Heart left ventricle (tissue), 16 donors: ENCODE data around the gene KSR2. TPM values are rescaled to one million over a fixed set of nuclear protein-coding genes. Genes with fewer than 3 reads are reported as not detected.

Source experiments
- ATAC-seq, 4 donors: fragments of 200-7000 bp; cut with Tn5 transposase; one replicate each; pipeline ENCODE4 v1.9.1; 2020 to 2022; ENCODE audit warnings: moderate library complexity in 4 of 4, mild to moderate bottlenecking in 3 of 4, moderate number of reproducible peaks in 1 of 4
- DNase-seq, 5 donors: peaks; one replicate each; pipeline ENCODE4 v3.0.0-alpha.2; 2020
- H3K27ac ChIP-seq, 12 donors: fragments of 200-600 bp; sonication (generic) in 4 of 12; one replicate each; pipeline versions ENCODE4 v1.5.0 to v1.8.0; 2016 to 2022; ENCODE audit warnings: mild to moderate bottlenecking in 2 of 12
- H3K27me3 ChIP-seq, 9 donors: fragments of 200-600 bp; sonication (generic) in 2 of 9; one replicate each; pipeline versions ENCODE4 v1.5.1 to v1.8.0; 2016 to 2022; ENCODE audit warnings: mild to moderate bottlenecking in 3 of 9
- H3K36me3 ChIP-seq, 9 donors: fragments of 200-600 bp; sonication (generic) in 2 of 9; one replicate each; pipeline versions ENCODE4 v1.5.0 to v1.8.0; 2018 to 2022; ENCODE audit warnings: mild to moderate bottlenecking in 2 of 9
- H3K4me1 ChIP-seq, 12 donors: fragments of 200-600 bp; sonication (generic) in 4 of 12; one replicate each; pipeline versions ENCODE4 v1.5.0 to v1.8.0; 2016 to 2022; ENCODE audit warnings: mild to moderate bottlenecking in 3 of 12
- H3K4me3 ChIP-seq, 12 donors: fragments of 200-600 bp; sonication (generic) in 4 of 12; one replicate each; pipeline versions ENCODE4 v1.5.0 to v1.8.0; 2017 to 2022; ENCODE audit warnings: mild to moderate bottlenecking in 9 of 12, moderate library complexity in 4 of 12
- H3K9me3 ChIP-seq, 12 donors: fragments of 200-600 bp; sonication (generic) in 4 of 12; one replicate each; pipeline versions ENCODE4 v1.5.0 to v1.8.0; 2016 to 2022; ENCODE audit warnings: mild to moderate bottlenecking in 1 of 12
- CTCF ChIP-seq, 12 donors: fragments of 200-600 bp; sonication (generic) in 4 of 12; IDR thresholded peaks; one replicate each; pipeline versions ENCODE4 v1.5.0 to v1.8.0; 2018 to 2022; ENCODE audit warnings: antibody characterized with exemption in 12 of 12, mild to moderate bottlenecking in 5 of 12
- POLR2A ChIP-seq, 2 donors: fragments of 450-650 bp; IDR thresholded peaks; one replicate each; pipeline ENCODE4 v1.6.1; 2017; ENCODE audit warnings: antibody characterized with exemption in 2 of 2, mild to moderate bottlenecking in 2 of 2, moderate library complexity in 2 of 2
- WGBS, 4 donors: extraction: QIAGEN DNeasy Blood & Tissue Kit in 2 of 4; methylation state at CpG; one replicate each; pipeline versions ENCODE4 v1.1.5 to v1.1.7; 2013 to 2018; 5-methylcytosine and 5-hydroxymethylcytosine counted together
- intact Hi-C, 10 donors: fragments of 100-400 bp; cut with DNase I; formaldehyde crosslinking; loops; one replicate each; pipeline versions ENCODE4 v1.11.1 to v1.14.2; 2022
- polyA plus RNA-seq, 2 donors: library from polyadenylated mRNA; stranded (reverse); fragments of 200-250 nt; gene quantifications; one replicate each; pipeline ENCODE4 v1.2.3, GENCODE V29; 2013
- total RNA-seq, 9 donors: library from RNA; depleted of rRNA in 2 of 9; stranded (reverse); fragments of >200 nt in 2 of 9; fragmentation: NEBNext Ultra II Directional in 3 of 9; extraction: Animal tissue kit (Norgen Biotek cat#: 25700) in 3 of 9; gene quantifications; one replicate each; pipeline versions ENCODE4 v1.1.0 to v1.2.4, GENCODE V29; 2016 to 2023
- donor health status: ischemic (EF 13 %, LVEDD 7.1; RV severe dilation, severe dysfunction).
- donor health status: healthy with polysubstance abuse.
- donor health status: DM: no; HTN: yes; CAD: no.
- donor health status: DM: no; HTN: no; CAD: no.
- donor health status: ischemic (EF 25% LVEDD 6.9; RV normal size, moderate dysfunction).
- donor health status: ischemic (EF 25% LVEDD 5.7; RV mildly dilated, moderate dysfunction).
- donor health status: healthy.
- donor health status: DM: yes; HTN: yes; CAD: no.
- donor health status: ischemic (EF 35%, LVEDD 5.7; RV mildly dilated, moderate dysfunction).
- donor health status: nonischemic (EF 11% LVEDD 7.7; RV severe dilation, severe dysfunction).
- donor health status: DM: yes; HTN: yes; CAD: no.
- donor health status: PGD.
- donor health status: ischemic (EF 29% LVEDD 5.4; RV normal size, mild dysfunction).
- donor health status: nonischemic (EF 23%, LVEDD 6.1; RV moderate dilation, normal function).

Gene KSR2
- total and polyA plus RNA-seq, 11 donors, result under 0.01 to 0.02 (median 0.02) TPM; not detected in 8

DNA sequence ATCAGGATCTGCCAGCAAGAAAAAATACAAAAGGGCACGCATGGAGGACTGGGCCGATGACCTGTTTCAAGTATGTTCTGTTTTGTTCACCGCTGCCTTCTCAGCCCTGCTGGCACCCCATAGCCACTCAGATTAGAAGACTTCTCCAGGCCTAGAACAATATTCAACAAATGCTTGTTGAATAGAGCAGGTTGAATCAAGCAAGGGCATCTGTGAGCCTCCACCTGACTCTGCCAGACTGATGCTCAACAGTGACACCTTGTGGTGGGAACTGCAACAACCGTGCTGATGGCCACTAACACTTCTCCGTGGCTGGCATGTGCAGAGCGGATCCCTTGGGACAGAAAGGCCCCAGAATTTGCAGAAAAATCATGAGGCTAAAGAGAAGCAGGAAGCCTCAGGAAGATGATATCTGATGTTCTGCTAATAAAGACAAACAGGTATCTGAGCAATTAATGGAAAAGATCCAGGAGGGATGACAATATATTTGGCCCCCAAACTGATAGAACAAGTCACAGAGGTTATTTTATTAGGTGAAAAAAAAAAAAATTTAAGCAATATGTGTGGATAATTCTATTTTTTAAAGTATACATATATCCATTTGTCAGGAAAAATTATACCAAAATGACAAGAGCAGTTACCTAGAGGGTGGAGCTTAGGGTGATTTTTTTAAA is 114.3 kb downstream of the KSR2 start:
- DNase-seq, result no peak
- H3K9me3 ChIP-seq, result peaks cover 0 to 8% (median 0%) of the 10 kb centered on the region in 12 donors
- ATAC-seq, result peak in 1 of 4 donors; percentile 44
- H3K27ac ChIP-seq, result no peak overlapping the region
- WGBS, 4 donors, result 41 to 48% (median 46%) methylated on average over 6 of the region's 6 CpGs
- no peak overlapping the region for H3K4me3 ChIP-seq
- H3K27me3 ChIP-seq, result peaks cover 0 to 26% (median 0%) of the 10 kb centered on the region in 9 donors
- H3K4me1 ChIP-seq, result no peaks in the 10 kb centered on the region
- no peaks in the 10 kb centered on the region for H3K36me3 ChIP-seq
- intact Hi-C loops, result loop anchor here in 2 of 10 donors (5.0 kb wide), 1 partner anchor 642 kb away; no protein-coding TSS in a partner anchor
- TF ChIP-seq POLR2A (IDR thresholded peaks at IDR 0.05) (no peak), CTCF (IDR thresholded peaks at IDR 0.05) (peak in 9 of 12 donors; percentile 12 to 54 (median 42))

- TF ChIP-seq CTCF (IDR thresholded peaks at IDR 0.05) (no peak), POLR2A (IDR thresholded peaks at IDR 0.05) (no peak)
- H3K27me3 ChIP-seq, result peaks cover 0 to 24% (median 0%) of the 10 kb centered on the region in 9 donors
- intact Hi-C loops, result loop anchor here in 1 of 10 donors (5.0 kb wide), 1 partner anchor 641 kb away; no protein-coding TSS in a partner anchor
- H3K36me3 ChIP-seq, result no peaks in the 10 kb centered on the region
- no peaks in the 10 kb centered on the region for H3K4me1 ChIP-seq
- ATAC-seq (no peak), DNase-seq (no peak)
- H3K4me3 ChIP-seq, result no peak overlapping the region
- H3K27ac ChIP-seq, result no peak overlapping the region
- 40 to 45% (median 42%) methylated on average over 1 of the region's 1 CpG for WGBS, 4 donors
- peaks cover 0 to 8% (median 0%) of the 10 kb centered on the region in 12 donors for H3K9me3 ChIP-seq
Measured at GRCh38 chr12:117853600-117853999, 115.2 kb downstream of the KSR2 start.

DNA sequence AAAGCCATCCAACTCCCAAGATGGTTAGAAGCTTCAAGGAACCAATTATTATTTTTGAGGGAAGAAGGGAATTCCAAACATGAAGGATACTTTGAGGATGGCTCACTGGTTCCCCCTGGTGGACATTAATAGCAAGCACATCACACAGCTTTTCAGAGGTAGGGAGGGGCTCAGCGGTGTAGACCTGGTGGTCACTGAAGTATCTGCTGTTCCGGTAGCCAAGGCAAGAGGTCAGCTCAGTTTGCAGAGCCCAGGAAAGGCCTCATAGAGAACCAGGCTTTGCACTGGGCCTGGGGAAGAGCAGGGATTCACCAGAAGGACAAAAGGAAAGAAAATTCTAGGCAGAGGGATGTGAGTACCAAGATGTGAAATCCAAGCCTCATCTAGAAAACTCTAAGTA is 118.7 kb downstream of the KSR2 start:
- Histone ChIP-seq H3K9me3 (peaks cover 0 to 8% (median 0%) of the 10 kb centered on the region in 12 donors), H3K4me1 (no peaks in the 10 kb centered on the region), H3K4me3 (no peak overlapping the region), H3K27ac (no peak overlapping the region), H3K27me3 (peaks cover 0 to 41% (median 9%) of the 10 kb centered on the region in 9 donors), H3K36me3 (no peaks in the 10 kb centered on the region)
- TF ChIP-seq CTCF (IDR thresholded peaks at IDR 0.05) (peak; percentile 61 to 86 (median 76)), POLR2A (IDR thresholded peaks at IDR 0.05) (no peak)
- DNase-seq (no peak), ATAC-seq (no peak)
- 3 to 8% (median 4%) methylated on average over 2 of the region's 2 CpGs for WGBS, 4 donors
- intact Hi-C loops, result loop anchor here in 1 of 10 donors (5.0 kb wide), 1 partner anchor 638 kb away; no protein-coding TSS in a partner anchor

GRCh38 chr12:117847371-117847770 is 121.4 kb downstream of the KSR2 start:
- intact Hi-C loops, result loop anchor here in 1 of 10 donors (5.0 kb wide), 1 partner anchor 615 kb away; no protein-coding TSS in a partner anchor
- ATAC-seq (no peak), DNase-seq (no peak)
- no peaks in the 10 kb centered on the region for H3K36me3 ChIP-seq
- WGBS, 4 donors, result 36 to 50% (median 37%) methylated on average over 3 to 5 of the region's 5 CpGs
- H3K4me3 ChIP-seq, result no peak overlapping the region
- H3K4me1 ChIP-seq, result no peaks in the 10 kb centered on the region
- no peak overlapping the region for H3K27ac ChIP-seq
- TF ChIP-seq POLR2A (IDR thresholded peaks at IDR 0.05) (no peak), CTCF (IDR thresholded peaks at IDR 0.05) (no peak)
- peaks cover 0 to 14% (median 0%) of the 10 kb centered on the region in 12 donors for H3K9me3 ChIP-seq
- peaks cover 0 to 50% (median 9%) of the 10 kb centered on the region in 9 donors for H3K27me3 ChIP-seq
